Osteoblast (primary cell): ENCODE data around the gene CD6. TPM values are rescaled to one million over a fixed set of nuclear protein-coding genes. Genes with fewer than 3 reads are reported as not detected.

Experiments used
- DNase-seq: peaks from one replicate; pipeline ENCODE4 v3.0.0; 2011; ENCODE audit warnings: low spot score, mixed read lengths; ENCODE audit not compliant: insufficient read length; ENCODE audit errors: missing footprints
- H2AFZ ChIP-seq: 2 replicates; pipeline ENCODE4 v1.6.0; 2011; ENCODE audit warnings: mild to moderate bottlenecking, low read length
- H3K27ac ChIP-seq: 2 replicates; pipeline ENCODE4 v1.5.1; 2011; ENCODE audit warnings: mild to moderate bottlenecking, low read depth, low read length, moderate library complexity
- H3K27me3 ChIP-seq: 2 replicates; pipeline ENCODE4 v1.6.0; 2012; ENCODE audit warnings: mild to moderate bottlenecking, control low read depth, inconsistent platforms, low read length, moderate library complexity; ENCODE audit not compliant: insufficient read depth
- H3K36me3 ChIP-seq: 2 replicates; pipeline ENCODE4 v1.5.1; 2011; ENCODE audit warnings: mild to moderate bottlenecking, low read length, control low read depth, moderate library complexity; ENCODE audit not compliant: insufficient read depth
- H3K4me1 ChIP-seq: 2 replicates; pipeline ENCODE4 v1.5.1; 2011; ENCODE audit warnings: mild to moderate bottlenecking, low read length, control low read depth, moderate library complexity; ENCODE audit not compliant: insufficient read depth
- H3K4me2 ChIP-seq: 2 replicates; pipeline ENCODE4 v1.6.0; 2011; ENCODE audit warnings: mild to moderate bottlenecking, low read length; ENCODE audit not compliant: insufficient read depth
- H3K4me3 ChIP-seq: fragments of 200-600 bp; sonication (generic); 3 replicates; pipeline ENCODE4 v1.5.1; 2012; ENCODE audit warnings: mild to moderate bottlenecking, low read length, inconsistent platforms; ENCODE audit not compliant: insufficient read depth
- H3K79me2 ChIP-seq: 2 replicates; pipeline ENCODE4 v1.6.0; 2012; ENCODE audit warnings: mild to moderate bottlenecking, low read length, control low read depth, inconsistent platforms; ENCODE audit not compliant: insufficient read depth
- H3K9me3 ChIP-seq: 2 replicates; pipeline ENCODE4 v1.5.1; 2011; ENCODE audit warnings: low read depth, low read length, control low read depth
- H4K20me1 ChIP-seq: 2 replicates; pipeline ENCODE4 v1.6.0; 2012; ENCODE audit warnings: mild to moderate bottlenecking, low read length, control low read depth; ENCODE audit not compliant: insufficient read depth
- total RNA-seq: library from RNA; depleted of rRNA; stranded (reverse); fragments of >200 nt; gene quantifications from 2 replicates; pipeline ENCODE4 v1.2.3, GENCODE V29; 2012
- TF ChIP-seq, protein P1 (sequence below): IDR thresholded peaks from 2 replicates; pipeline ENCODE4 v1.5.1; 2011; ENCODE audit warnings: mild to moderate bottlenecking, low read depth, low read length, moderate library complexity; ENCODE audit errors: extremely low read depth

CD6 gene
- total RNA-seq, 1 donor = not detected

DNA sequence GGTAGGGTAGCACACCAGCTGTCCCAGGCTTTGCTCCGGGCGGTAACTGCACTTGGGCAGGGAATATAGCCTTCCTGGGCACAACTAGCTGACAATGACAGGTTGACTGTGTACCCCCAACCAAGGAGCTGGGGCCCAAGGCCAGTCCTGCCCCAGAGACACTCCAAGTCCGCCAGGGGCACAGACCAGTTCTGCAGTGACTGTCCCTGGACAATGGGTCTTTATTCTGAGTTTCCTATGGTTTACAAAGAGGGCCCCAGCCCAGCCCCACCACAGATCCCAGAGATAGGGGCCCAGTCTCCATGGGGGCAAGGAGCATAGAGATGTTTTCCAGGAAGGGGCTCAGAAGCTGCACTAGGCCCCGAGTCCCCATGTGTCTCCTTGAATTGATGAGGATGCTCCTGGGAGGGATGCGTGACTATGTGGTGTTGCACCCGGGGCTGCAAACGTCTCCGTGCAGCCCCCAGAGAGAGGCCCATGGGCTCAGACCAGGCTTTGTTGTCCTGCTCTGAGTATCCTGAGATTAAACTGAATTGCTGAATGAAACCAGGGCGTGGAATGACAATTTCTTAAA, 48.4 kb downstream of the CD6 start:
- Histone ChIP-seq H3K9me3 (no peaks in the 10 kb centered on the region), H3K27ac (no peak overlapping the region), H3K4me3 (no peak overlapping the region), H3K4me1 (no peaks in the 10 kb centered on the region), H2AFZ (no peak overlapping the region), H4K20me1 (no peaks in the 10 kb centered on the region), H3K4me2 (no peak overlapping the region), H3K36me3 (no peaks in the 10 kb centered on the region), H3K79me2 (no peaks in the 10 kb centered on the region), H3K27me3 (peaks cover 50% of the 10 kb centered on the region)
- TF ChIP-seq, protein P1, sequence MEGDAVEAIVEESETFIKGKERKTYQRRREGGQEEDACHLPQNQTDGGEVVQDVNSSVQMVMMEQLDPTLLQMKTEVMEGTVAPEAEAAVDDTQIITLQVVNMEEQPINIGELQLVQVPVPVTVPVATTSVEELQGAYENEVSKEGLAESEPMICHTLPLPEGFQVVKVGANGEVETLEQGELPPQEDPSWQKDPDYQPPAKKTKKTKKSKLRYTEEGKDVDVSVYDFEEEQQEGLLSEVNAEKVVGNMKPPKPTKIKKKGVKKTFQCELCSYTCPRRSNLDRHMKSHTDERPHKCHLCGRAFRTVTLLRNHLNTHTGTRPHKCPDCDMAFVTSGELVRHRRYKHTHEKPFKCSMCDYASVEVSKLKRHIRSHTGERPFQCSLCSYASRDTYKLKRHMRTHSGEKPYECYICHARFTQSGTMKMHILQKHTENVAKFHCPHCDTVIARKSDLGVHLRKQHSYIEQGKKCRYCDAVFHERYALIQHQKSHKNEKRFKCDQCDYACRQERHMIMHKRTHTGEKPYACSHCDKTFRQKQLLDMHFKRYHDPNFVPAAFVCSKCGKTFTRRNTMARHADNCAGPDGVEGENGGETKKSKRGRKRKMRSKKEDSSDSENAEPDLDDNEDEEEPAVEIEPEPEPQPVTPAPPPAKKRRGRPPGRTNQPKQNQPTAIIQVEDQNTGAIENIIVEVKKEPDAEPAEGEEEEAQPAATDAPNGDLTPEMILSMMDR = no peak
- peak; percentile 64 for DNase-seq

DNA sequence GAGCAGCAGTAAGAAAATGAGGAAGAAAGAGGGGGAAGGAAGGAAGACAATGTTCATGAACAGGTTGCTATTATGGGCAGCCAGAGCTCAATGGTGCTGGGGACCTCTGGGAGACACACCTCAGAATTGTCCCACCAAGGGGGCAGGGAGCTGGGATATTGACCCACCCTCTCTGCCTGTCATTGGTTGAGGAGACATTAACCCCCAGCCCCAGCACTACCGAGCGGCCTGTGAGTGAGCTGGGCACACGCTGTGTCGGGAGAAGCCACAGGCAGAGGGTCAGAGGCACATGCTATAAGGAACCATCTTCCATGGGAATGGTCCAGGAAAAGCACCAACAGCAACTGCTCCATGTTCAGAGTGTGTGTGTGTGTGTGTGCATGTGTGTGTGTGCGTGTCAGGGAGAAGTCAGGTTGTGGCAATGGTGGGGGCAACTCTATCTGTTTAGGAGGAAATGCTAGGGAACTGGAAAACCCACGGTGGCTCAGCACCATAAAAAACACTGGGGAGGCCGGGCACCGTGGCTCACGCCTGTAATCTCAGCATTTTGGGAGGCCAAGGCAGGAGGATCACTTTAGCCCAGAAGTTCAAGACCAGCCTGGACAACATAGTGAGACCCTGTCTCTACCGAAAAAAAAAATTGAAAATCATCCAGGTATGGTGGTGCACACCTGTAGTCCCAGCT, 49.2 kb downstream of the CD6 start:
- DNase-seq = peak; percentile 34
- no peak overlapping the region for H3K4me2 ChIP-seq
- no peak overlapping the region for H2AFZ ChIP-seq
- peaks cover 49% of the 10 kb centered on the region for H3K27me3 ChIP-seq
- H3K9me3 ChIP-seq = no peaks in the 10 kb centered on the region
- no peak overlapping the region for H3K4me3 ChIP-seq
- H3K36me3 ChIP-seq = no peaks in the 10 kb centered on the region
- H4K20me1 ChIP-seq = no peaks in the 10 kb centered on the region
- TF ChIP-seq, protein P1 = no peak
- no peaks in the 10 kb centered on the region for H3K79me2 ChIP-seq
- H3K4me1 ChIP-seq = no peaks in the 10 kb centered on the region
- H3K27ac ChIP-seq = no peak overlapping the region

DNA sequence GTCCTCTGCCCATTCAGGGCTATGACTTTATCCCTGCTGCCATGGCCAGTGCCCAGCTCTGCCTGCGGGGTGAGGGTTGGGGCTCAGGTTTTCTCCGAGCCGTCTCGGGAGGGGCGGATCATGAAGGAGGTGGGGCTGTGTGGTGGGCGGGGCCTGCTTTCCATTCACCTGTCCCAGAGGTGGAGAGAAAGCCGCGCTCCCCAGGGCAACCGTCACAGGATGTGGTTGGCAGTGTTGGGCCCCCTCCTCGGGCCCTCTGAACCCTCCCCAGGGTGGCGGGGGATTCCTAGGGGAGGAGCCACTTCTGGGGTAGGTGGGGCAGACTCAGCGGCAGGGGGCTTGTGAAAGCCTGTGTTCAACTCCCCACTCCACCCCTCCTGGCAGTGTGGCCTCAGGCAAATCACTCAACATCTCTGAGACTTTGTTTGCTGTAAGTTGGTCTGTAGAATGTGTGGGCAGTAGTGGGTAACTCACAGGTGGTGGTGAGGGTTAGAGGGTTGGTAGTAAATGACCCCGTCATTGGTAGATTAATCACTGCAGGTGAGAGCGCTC, 50.3 kb downstream of the CD6 start:
- Histone ChIP-seq H3K4me1 (no peaks in the 10 kb centered on the region), H3K27me3 (peaks cover 42% of the 10 kb centered on the region), H3K4me2 (no peak overlapping the region), H3K36me3 (no peaks in the 10 kb centered on the region), H3K9me3 (no peaks in the 10 kb centered on the region), H3K4me3 (no peak overlapping the region), H3K79me2 (no peaks in the 10 kb centered on the region), H3K27ac (no peak overlapping the region), H2AFZ (no peak overlapping the region), H4K20me1 (no peaks in the 10 kb centered on the region)
- TF ChIP-seq, protein P1 = no peak
- peak; percentile 65 for DNase-seq
